ENCODE measurements around the gene RAB25.

Gene RAB25

GRCh38 chr1:156097499-156098178, 36.7 kb downstream of the RAB25 start:
- no peak overlapping the region for H3K27ac ChIP-seq
- no peak for TF ChIP-seq ZFX (IDR thresholded peaks at IDR 0.05)
- TF ChIP-seq, protein P1, sequence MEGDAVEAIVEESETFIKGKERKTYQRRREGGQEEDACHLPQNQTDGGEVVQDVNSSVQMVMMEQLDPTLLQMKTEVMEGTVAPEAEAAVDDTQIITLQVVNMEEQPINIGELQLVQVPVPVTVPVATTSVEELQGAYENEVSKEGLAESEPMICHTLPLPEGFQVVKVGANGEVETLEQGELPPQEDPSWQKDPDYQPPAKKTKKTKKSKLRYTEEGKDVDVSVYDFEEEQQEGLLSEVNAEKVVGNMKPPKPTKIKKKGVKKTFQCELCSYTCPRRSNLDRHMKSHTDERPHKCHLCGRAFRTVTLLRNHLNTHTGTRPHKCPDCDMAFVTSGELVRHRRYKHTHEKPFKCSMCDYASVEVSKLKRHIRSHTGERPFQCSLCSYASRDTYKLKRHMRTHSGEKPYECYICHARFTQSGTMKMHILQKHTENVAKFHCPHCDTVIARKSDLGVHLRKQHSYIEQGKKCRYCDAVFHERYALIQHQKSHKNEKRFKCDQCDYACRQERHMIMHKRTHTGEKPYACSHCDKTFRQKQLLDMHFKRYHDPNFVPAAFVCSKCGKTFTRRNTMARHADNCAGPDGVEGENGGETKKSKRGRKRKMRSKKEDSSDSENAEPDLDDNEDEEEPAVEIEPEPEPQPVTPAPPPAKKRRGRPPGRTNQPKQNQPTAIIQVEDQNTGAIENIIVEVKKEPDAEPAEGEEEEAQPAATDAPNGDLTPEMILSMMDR (conservative IDR thresholded peaks at IDR 0.05): no peak

DNA sequence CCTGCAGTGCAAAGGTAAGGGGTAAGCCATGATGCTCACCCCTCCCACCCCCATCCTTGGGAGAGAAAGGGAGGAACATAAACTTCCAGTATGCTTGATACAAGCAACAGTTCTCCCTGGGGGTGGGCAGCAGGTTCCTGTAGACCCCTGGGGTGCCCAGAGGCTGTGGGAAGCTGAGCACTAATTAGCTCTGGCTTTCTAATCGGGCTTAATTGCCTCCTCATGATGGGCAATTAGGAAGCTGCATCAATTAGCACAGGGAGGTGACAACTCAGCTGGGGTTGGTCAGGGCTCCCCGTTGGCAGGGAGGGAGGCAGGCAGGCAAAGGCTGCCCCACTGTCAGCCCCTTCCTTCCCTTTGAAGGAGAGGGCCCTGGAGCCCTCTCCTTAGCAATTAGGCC, 37.8 kb downstream of the RAB25 start:
- no peak for TF ChIP-seq ZFX (IDR thresholded peaks at IDR 0.05)
- TF ChIP-seq, protein P1 (conservative IDR thresholded peaks at IDR 0.05): no peak
- no peak overlapping the region for H3K27ac ChIP-seq

DNA sequence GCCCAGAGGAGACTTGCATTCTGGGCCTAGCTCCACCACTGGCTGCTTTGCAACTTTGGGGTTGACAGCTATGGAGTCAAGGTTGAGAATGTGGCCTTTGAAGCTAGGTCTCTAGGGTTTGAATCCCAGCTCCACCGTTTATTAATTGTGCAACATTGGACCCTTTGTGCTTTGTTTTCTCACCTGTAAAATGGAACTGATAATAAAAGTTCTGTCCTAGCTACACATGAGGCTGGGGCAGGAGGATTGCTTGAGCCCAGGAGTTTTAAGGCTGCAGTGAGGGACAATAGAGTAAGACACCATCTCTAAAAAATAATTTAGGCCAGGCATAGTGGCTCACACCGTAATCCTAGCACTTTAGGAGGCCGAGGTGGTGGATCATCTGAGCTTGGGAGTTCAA, 38.3 kb downstream of the RAB25 start:
- no peak overlapping the region for H3K27ac ChIP-seq

GRCh38 chr1:156100205-156100995, 39.4 kb downstream of the RAB25 start:
- no peak for TF ChIP-seq ZFX (IDR thresholded peaks at IDR 0.05)
- TF ChIP-seq, protein P1 (conservative IDR thresholded peaks at IDR 0.05): no peak
- H3K27ac ChIP-seq: no peak overlapping the region

More for the DNA sequence above, 38.3 kb downstream of the RAB25 start:
- TF ChIP-seq, protein P1 (conservative IDR thresholded peaks at IDR 0.05): no peak
- no peak for TF ChIP-seq ZFX (IDR thresholded peaks at IDR 0.05)

DNA sequence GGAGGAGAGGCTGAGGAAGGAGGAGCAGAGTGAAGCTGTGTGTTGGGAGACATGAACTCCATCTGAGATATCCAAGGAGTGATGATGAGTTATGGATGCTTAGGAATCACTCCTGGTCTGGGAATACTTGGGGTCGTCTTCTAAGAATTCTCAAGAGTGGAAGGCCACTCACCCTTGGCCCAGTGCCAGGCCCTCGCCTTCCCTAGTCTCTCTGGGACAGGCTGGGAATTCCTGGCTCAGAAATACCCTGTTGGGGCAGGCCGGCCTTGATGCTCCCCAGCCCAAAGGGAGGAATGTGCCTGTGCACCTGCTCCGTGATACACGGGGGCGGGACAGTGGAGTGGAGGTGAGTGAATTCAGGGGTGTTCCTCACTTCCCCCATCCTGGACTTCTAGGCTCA, 40.9 kb downstream of the RAB25 start:
- H3K27ac ChIP-seq: no peak overlapping the region

GRCh38 chr1:156102633-156103511, 41.9 kb downstream of the RAB25 start:
- TF ChIP-seq ZFX (IDR thresholded peaks at IDR 0.05): no peak
- TF ChIP-seq, protein P1 (conservative IDR thresholded peaks at IDR 0.05): no peak
- no peak overlapping the region for H3K27ac ChIP-seq

More for the DNA sequence above, 40.9 kb downstream of the RAB25 start:
- no peak for TF ChIP-seq ZFX (IDR thresholded peaks at IDR 0.05)
- TF ChIP-seq, protein P1 (conservative IDR thresholded peaks at IDR 0.05): no peak

Measured in C4-2B (cell line).